ENCODE results near the gene OPTC.
"Not testable (repeated sequence)": the region's sequence is repeated elsewhere in the genome, so short reads cannot be mapped to it uniquely, and the experiment has no call there.

OPTC gene

GRCh38 chr1:203493901-203494300 lies at the start of gene OPTC:
OPTC (plus strand) TSS chr1:203494153; CDS start chr1:203496006, 1,853 bp downstream.
- Histone ChIP-seq H3K27ac (no peak within 1 kb of the TSS), H3K4me3 (no peak within 1 kb of the TSS)
- DNase-seq (ENCODE audit: low spot score) = no peak
- no peak for TF ChIP-seq CTCF (IDR thresholded peaks at IDR 0.05)

- DNase-seq (ENCODE audit: low spot score) = no peak
- Histone ChIP-seq H3K4me3 (no peak overlapping the region), H3K27ac (peak overlapping the region in 1 of 2 donors; percentile 80)
- TF ChIP-seq CTCF (IDR thresholded peaks at IDR 0.05) = no peak
Observed at GRCh38 chr1:203444171-203444576, 49.8 kb upstream of the OPTC start.

GRCh38 chr1:203447151-203447550 lies 46.8 kb upstream of the OPTC start:
- DNase-seq (ENCODE audit: low spot score) = no peak
- TF ChIP-seq CTCF (IDR thresholded peaks at IDR 0.05) = no peak
- Histone ChIP-seq H3K4me3 (no peak overlapping the region), H3K27ac (peak overlapping the region; percentile 4 to 82)

- H3K4me3 ChIP-seq; DNase-seq (ENCODE audit: low spot score): not testable (repeated sequence)
- H3K27ac ChIP-seq = peak overlapping the region; percentile 4 to 82
Observed at GRCh38 chr1:203447598-203447997, 46.4 kb upstream of the OPTC start.

- no peak for TF ChIP-seq CTCF (IDR thresholded peaks at IDR 0.05)
- peak overlapping the region; percentile 4 to 82 for H3K27ac ChIP-seq
- DNase-seq (ENCODE audit: low spot score) = peak; percentile 85
Observed at GRCh38 chr1:203448521-203449061, 45.4 kb upstream of the OPTC start.

GRCh38 chr1:203450001-203450400 lies 44.0 kb upstream of the OPTC start:
- Histone ChIP-seq H3K27ac (peak overlapping the region; percentile 24 to 82), H3K4me3 (no peak overlapping the region)
- TF ChIP-seq CTCF (IDR thresholded peaks at IDR 0.05) = no peak

More at GRCh38 chr1:203448521-203449061, 45.4 kb upstream of the OPTC start:
- no peak overlapping the region for H3K4me3 ChIP-seq

GRCh38 chr1:203450479-203451149 lies 43.3 kb upstream of the OPTC start:
- Histone ChIP-seq H3K27ac (peak overlapping the region; percentile 24 to 82), H3K4me3 (no peak overlapping the region)
- no peak for DNase-seq (ENCODE audit: low spot score)
- no peak for TF ChIP-seq CTCF (IDR thresholded peaks at IDR 0.05)

More at GRCh38 chr1:203450001-203450400, 44.0 kb upstream of the OPTC start:
- DNase-seq (ENCODE audit: low spot score) = no peak

Data from coronary artery (tissue), 2 donors.